NCI-H748 treated with DMSO at 0.1 percent for 48 hours (cell line): ENCODE data around the gene IMMP2L.
"Not testable (repeated sequence)": the region's sequence is repeated elsewhere in the genome, so short reads cannot be mapped to it uniquely, and the experiment has no call there.

Experiments used
- DNase-seq: peaks from one replicate; lab custom pipeline; 2025; lab: John Stamatoyannopoulos, UW

The IMMP2L gene

GRCh38 chr7:111459065-111459756, 103.1 kb downstream of the IMMP2L start:
- DNase-seq = no peak

- DNase-seq = not testable (repeated sequence)
These were observed 111.6 kb downstream of the IMMP2L start for GRCh38 chr7:111450705-111451104.

- DNase-seq = not testable (repeated sequence)
These were observed 114.8 kb downstream of the IMMP2L start for GRCh38 chr7:111447502-111447901.

DNA sequence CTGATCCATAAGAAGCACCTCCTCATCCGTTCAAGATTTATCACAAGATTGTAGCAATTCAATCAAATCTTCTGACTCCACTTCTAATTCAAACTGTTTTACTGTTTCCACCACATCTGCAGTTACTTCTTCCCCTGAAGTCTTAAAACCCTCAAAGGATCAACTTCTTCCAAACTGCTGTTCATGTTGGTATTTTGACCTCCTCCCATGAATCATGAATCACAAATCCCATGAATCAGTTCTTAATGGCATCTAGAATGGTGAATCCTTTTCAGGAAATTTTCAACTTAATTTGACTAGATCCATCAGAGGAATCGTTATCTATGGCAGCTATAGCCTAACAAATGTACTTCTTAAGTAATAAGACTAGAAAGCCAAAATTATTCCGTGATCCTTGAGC, 122.3 kb downstream of the IMMP2L start:
- no peak for DNase-seq

GRCh38 chr7:111438369-111439289, 123.7 kb downstream of the IMMP2L start:
- DNase-seq = no peak

DNA sequence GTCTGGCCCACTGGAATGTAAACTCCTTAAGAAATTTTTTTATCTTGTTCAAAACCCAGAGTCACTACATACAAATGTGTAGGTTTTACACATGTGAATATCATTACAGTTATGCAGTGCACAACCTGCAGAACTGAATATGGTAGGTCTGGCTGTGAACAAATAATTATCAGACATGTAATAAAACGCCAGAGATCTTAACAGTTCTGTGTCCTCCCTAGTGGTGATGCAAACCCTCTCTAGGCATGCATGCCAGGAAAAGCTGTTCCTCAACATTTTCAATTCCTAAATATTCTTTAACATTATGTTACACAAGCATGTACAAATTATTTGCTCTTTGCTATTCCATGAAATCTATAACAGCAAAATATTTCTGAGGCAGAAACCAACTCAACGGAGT, 124.6 kb downstream of the IMMP2L start:
- no peak for DNase-seq

DNA sequence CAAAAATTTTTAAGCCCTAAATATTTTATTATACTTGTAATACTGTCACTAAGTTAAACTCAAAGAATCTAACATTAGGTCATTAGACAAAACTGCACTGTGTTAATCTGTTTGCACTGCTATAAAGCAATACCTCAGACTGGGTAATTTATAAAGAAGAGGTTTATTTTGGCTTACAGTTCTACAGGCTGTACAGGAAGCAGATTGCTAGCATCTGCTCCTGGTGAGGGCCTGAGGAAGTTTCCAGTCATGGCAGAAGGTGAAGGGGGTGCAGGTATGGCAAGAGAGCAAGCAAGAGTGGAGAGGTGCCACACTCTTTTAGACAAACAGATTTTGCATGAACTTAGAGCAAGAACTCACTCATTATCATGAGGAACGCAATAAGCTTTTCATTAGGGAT, 125.7 kb downstream of the IMMP2L start:
- no peak for DNase-seq

DNA sequence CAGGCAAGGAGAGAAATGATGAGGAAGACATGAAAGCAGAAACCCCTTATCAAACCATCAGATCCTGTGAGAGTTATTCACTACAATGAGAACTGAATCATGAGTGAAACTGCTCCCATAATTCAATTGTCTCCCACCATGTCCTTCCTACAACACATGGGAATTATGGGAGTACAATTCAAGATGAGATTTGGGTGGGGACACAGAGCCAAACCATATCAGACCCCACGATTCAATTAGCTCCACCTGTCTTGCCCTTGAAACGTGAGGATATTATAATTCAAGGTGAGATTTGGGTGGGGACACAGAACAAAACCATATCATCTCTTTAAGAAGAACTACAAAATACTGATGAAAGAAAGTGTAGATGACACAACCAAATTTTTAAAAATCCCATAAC, 128.9 kb downstream of the IMMP2L start:
- DNase-seq = no peak

DNA sequence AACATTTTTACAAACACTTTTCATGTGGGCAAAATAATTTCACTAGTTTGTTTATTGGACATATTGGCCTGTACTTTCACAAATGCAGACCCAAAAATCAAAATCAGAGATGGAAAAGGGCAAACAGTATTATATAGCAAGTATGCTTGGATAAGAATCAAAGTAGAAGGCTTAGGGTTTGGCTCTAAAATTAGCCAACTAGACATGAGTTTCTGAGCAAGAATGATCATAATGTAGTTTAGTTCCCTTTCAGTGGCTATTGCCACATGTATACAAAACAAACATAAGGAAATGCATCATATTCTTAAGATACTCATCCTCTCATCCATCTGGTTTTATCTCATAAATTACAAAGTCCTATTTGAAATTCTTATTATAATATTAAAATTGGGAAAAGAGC, 132.5 kb downstream of the IMMP2L start:
- DNase-seq = no peak

- no peak for DNase-seq
These were observed 137.5 kb downstream of the IMMP2L start for GRCh38 chr7:111424768-111425167.

- DNase-seq = no peak
These were observed 147.9 kb downstream of the IMMP2L start for GRCh38 chr7:111414374-111414773.

DNA sequence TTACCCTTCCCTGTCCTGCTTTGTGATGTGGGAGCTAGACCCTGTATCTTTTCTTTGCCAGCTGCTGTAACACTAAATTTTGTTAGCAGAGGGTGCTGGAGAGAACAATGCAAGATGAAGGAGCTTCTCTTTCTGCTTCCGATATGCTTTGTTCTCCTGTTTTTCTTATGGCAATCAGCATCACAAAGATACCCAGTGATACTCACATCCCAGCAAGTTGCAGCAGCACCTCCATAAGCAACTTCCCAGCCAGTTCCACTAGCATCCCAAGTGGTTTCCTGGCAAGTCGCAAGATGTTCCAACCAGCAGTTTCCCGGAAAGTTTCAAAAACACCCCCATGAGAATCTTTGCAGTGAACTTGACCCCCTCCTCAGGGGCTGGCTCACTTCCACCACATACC, 148.6 kb downstream of the IMMP2L start:
- DNase-seq = no peak

GRCh38 chr7:111410899-111411298, 151.4 kb downstream of the IMMP2L start:
- DNase-seq = no peak

- no peak for DNase-seq
These were observed 152.4 kb downstream of the IMMP2L start for GRCh38 chr7:111409714-111410422.

- DNase-seq = no peak
These were observed 153.6 kb downstream of the IMMP2L start for GRCh38 chr7:111408724-111409123.

- no peak for DNase-seq
These were observed 155.0 kb downstream of the IMMP2L start for GRCh38 chr7:111407258-111407657.

- no peak for DNase-seq
These were observed 156.7 kb downstream of the IMMP2L start for GRCh38 chr7:111405621-111406020.

GRCh38 chr7:111401516-111401915, 160.8 kb downstream of the IMMP2L start:
- no peak for DNase-seq

GRCh38 chr7:111400088-111400487, 162.2 kb downstream of the IMMP2L start:
- DNase-seq = no peak

- peak; percentile 94 for DNase-seq
These were observed 167.4 kb downstream of the IMMP2L start for GRCh38 chr7:111394891-111395290.

GRCh38 chr7:111393011-111393754, 169.1 kb downstream of the IMMP2L start:
- no peak for DNase-seq

GRCh38 chr7:111392294-111392693, 170.0 kb downstream of the IMMP2L start:
- DNase-seq = no peak
